Loucy (cell line): ENCODE measurements around the gene NME4.
"Not testable (repeated sequence)": the region's sequence is repeated elsewhere in the genome, so short reads cannot be mapped to it uniquely, and the experiment has no call there.

Experiments
- H2AFZ ChIP-seq: fragments of 200-600 bp; sonication (generic); 2 replicates; pipeline ENCODE4 v1.6.0; 2016; ENCODE audit warnings: antibody characterized with exemption, mild to moderate bottlenecking, low read length, moderate library complexity
- H3F3A ChIP-seq: fragments of 200-600 bp; 2 replicates; pipeline ENCODE4 v1.6.0; 2016; ENCODE audit warnings: antibody characterized with exemption, low read depth, mild to moderate bottlenecking
- H3K27me3 ChIP-seq: fragments of 200-600 bp; sonication (generic); 2 replicates; pipeline ENCODE4 v1.6.1; 2014; ENCODE audit warnings: low read length, mild to moderate bottlenecking; ENCODE audit not compliant: insufficient read depth, poor library complexity, severe bottlenecking
- H3K36me3 ChIP-seq: fragments of 200-600 bp; sonication (generic); 2 replicates; pipeline ENCODE4 v1.6.1; 2016; ENCODE audit warnings: low read length; ENCODE audit not compliant: insufficient read depth
- H3K4me1 ChIP-seq: fragments of 200-600 bp; sonication (generic); 2 replicates; pipeline ENCODE4 v1.5.1; 2014; ENCODE audit warnings: low read length, mild to moderate bottlenecking; ENCODE audit not compliant: insufficient read depth, poor library complexity, severe bottlenecking
- H3K4me2 ChIP-seq: fragments of 200-600 bp; sonication (generic); 2 replicates; pipeline ENCODE4 v1.6.0; 2014; ENCODE audit warnings: antibody characterized with exemption, low read length, low read depth, mild to moderate bottlenecking; ENCODE audit not compliant: poor library complexity, severe bottlenecking
- H3K4me3 ChIP-seq: fragments of 200-600 bp; sonication (generic); 2 replicates; pipeline ENCODE4 v1.5.1; 2014; ENCODE audit warnings: low read length, mild to moderate bottlenecking, mixed read lengths; ENCODE audit not compliant: poor library complexity, severe bottlenecking
- H3K79me2 ChIP-seq: fragments of 200-600 bp; sonication (generic); 2 replicates; pipeline ENCODE4 v1.6.1; 2014; ENCODE audit warnings: low read length; ENCODE audit not compliant: insufficient read depth
- H3K9ac ChIP-seq: fragments of 200-600 bp; sonication (generic); 2 replicates; pipeline ENCODE4 v1.6.0; 2014; ENCODE audit warnings: mild to moderate bottlenecking, low read depth, low read length, moderate library complexity; ENCODE audit not compliant: poor library complexity, severe bottlenecking
- H3K9me2 ChIP-seq: fragments of 200-600 bp; sonication (generic); replicated peaks from 2 replicates; pipeline ENCODE4 v1.6.1; 2016; ENCODE audit warnings: low read depth, low read length, mixed read lengths
- H3K9me3 ChIP-seq: fragments of 200-600 bp; sonication (generic); 2 replicates; pipeline ENCODE4 v1.6.1; 2014; ENCODE audit warnings: mild to moderate bottlenecking, antibody characterized with exemption, low read length, low read depth; ENCODE audit not compliant: insufficient read depth
- H4K20me1 ChIP-seq: fragments of 200-600 bp; sonication (generic); 2 replicates; pipeline ENCODE4 v1.6.0; 2014; ENCODE audit warnings: antibody characterized with exemption, low read length, mild to moderate bottlenecking; ENCODE audit not compliant: insufficient read depth, poor library complexity, severe bottlenecking
- CTCF ChIP-seq: fragments of 200-600 bp; sonication (generic); conservative IDR thresholded peaks from 2 replicates; pipeline ENCODE4 v1.5.1; 2014; ENCODE audit warnings: mild to moderate bottlenecking, antibody characterized with exemption, low read length
- EZH2phosphoT487 ChIP-seq: fragments of 200-600 bp; IDR thresholded peaks from 2 replicates; pipeline ENCODE4 v1.6.1; 2018; ENCODE audit warnings: antibody characterized with exemption, mild to moderate bottlenecking, moderate library complexity, borderline replicate concordance

NME4 gene

DNA sequence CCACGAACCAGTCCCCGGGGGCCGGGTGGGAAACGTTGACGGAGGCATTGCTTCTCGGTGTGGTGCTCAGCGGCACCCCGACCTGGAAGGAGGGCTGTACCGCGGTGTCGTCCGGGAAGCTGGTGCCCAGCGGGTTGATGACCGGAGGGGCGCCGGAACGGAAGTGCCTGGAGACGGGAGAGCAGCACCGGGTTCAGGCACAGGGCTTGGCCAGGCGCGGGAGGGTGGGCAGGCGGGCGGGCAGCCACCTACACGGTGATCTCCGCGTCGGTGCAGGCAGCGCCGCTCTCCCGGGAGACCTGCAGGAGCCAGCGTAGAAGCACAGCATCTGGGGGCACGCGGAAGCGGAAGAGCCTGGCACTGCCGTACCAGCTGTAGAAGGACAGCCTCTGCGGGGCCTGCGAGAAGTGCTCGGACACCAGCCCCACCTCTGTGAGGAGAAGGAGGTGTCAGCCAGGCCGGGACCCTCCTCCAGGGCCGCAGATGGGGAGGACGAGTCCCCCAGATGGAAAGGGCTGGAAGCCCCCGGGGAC, 19.5 kb upstream of the NME4 start:
- Histone ChIP-seq H2AFZ (no peak overlapping the region), H3K9ac (no peak overlapping the region), H3K27me3 (no peaks in the 10 kb centered on the region), H3K4me2 (no peak overlapping the region), H3K4me3 (no peak overlapping the region), H3F3A (no peaks in the 10 kb centered on the region), H3K79me2 (peaks cover 21% of the 10 kb centered on the region), H4K20me1 (no peaks in the 10 kb centered on the region), H3K9me3 (no peaks in the 10 kb centered on the region), H3K4me1 (peaks cover 11% of the 10 kb centered on the region), H3K9me2 (no peaks in the 10 kb centered on the region), H3K36me3 (no peaks in the 10 kb centered on the region)
- TF ChIP-seq EZH2phosphoT487 (no peak), CTCF (no peak)

DNA sequence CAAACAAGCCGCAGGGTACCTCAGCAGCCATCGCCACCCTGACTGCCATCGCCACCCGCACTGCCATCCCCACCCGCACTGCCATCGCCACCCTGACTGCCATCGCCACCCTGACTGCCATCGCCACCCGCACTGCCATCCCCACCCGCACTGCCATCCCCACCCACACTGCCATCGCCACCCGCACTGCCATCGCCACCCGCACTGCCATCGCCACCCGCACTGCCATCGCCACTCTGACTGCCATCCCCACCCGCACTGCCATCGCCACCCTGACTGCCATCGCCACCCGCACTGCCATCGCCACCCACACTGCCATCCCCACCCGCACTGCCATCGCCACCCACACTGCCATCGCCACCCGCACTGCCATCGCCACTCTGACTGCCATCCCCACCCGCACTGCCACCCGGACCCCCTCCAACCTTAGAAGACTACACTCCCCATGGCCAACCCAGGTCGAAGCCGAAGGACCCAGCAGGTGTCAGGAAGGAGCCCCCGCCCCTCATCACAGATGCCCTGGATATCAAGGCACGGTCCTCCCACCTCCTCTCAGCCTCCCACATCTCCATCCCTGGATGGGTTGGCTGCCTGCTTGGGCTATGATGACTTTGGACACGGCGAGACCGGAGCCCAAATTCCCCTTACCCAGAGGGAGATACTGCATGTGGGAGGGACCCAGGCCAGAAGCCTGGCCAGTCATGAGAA, 18.7 kb upstream of the NME4 start:
- not testable (repeated sequence) for H3K9ac ChIP-seq, H3K9me2 ChIP-seq, H3K4me3 ChIP-seq, H3K27me3 ChIP-seq, H3K9me3 ChIP-seq, H3F3A ChIP-seq, H3K4me2 ChIP-seq, H3K36me3 ChIP-seq, H4K20me1 ChIP-seq, H2AFZ ChIP-seq
- Histone ChIP-seq H3K4me1 (peaks cover 17% of the 10 kb centered on the region), H3K79me2 (peaks cover 21% of the 10 kb centered on the region)

DNA sequence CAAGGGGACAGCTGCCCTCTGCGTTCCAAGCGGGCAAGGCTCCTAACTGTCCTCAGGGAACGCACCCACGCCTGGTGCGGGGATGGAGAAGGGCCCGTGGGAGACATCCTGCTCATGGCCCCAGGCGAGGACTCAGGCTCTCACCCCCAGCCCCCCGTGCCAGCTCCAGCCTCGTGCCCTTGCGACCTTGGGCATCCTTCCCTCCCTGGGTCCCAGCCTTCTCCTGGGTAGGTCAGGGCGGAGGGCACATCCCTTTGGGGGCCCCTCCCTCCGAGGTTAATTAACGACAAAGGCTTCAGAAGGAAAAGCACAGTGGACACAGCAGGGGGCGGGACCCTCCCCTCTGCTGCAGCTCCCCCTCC, 18.2 kb upstream of the NME4 start:
- Histone ChIP-seq H3K9me2 (no peaks in the 10 kb centered on the region), H3K27me3 (no peaks in the 10 kb centered on the region), H3K9ac (no peak overlapping the region), H3K4me2 (no peak overlapping the region), H3K4me3 (no peak overlapping the region), H4K20me1 (no peaks in the 10 kb centered on the region), H3K79me2 (peaks cover 21% of the 10 kb centered on the region), H3F3A (no peaks in the 10 kb centered on the region), H3K36me3 (no peaks in the 10 kb centered on the region), H3K4me1 (peaks cover 18% of the 10 kb centered on the region), H2AFZ (no peak overlapping the region), H3K9me3 (no peaks in the 10 kb centered on the region)
- TF ChIP-seq EZH2phosphoT487 (no peak), CTCF (no peak)
